KOPT-K1 (cell line): ENCODE measurements around the gene ERVK3-1.

Source experiments
- H3K27ac ChIP-seq: fragments of 200-600 bp; sonication (generic); 2 replicates; pipeline ENCODE4 v1.5.1; 2016; ENCODE audit warnings: antibody characterized with exemption, mild to moderate bottlenecking, low read depth, low read length; ENCODE audit not compliant: poor library complexity, severe bottlenecking
- H3K36me3 ChIP-seq: fragments of 200-600 bp; sonication (generic); 2 replicates; pipeline ENCODE4 v1.5.1; 2017; ENCODE audit warnings: antibody characterized with exemption, mild to moderate bottlenecking, low read length, moderate library complexity; ENCODE audit not compliant: insufficient read depth
- H3K9me3 ChIP-seq: fragments of 200-600 bp; sonication (generic); 2 replicates; pipeline ENCODE4 v1.5.1; 2017; ENCODE audit warnings: antibody characterized with exemption, low read length, mild to moderate bottlenecking; ENCODE audit not compliant: insufficient read depth, poor library complexity, severe bottlenecking

The ERVK3-1 gene

DNA sequence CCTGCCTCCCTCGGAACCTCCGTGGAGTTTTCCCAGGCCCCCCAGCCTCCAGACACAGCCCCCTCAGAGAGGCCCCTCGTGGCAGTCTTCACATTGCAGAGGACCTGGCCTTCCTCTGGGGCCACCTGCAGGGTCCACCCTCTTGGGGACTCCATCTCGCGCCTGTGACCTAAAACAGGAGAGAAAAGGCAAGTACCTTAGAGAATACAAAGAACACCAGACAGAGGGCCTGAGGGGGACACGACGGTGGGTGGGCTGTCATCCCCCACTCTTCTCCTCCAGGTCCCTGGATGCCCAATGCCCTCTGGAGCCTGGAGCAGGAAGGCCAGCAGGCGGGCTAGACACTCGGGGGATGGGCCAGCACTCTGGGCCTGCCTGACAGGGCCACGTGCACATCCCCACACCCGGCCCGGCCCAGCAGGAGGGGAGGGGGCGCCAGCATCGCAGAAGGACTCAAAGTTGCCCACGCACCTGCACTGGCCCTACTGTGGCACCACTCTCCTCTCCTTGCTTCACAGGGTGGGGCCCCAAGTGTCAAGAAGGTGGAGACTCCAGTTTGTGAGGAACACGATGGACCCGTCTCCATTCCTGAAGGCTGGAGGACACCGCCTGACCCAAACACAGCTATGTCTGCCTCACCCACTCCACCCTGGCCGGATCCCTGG, 52.4 kb downstream of the ERVK3-1 start:
- Histone ChIP-seq H3K27ac (no peak overlapping the region), H3K9me3 (no peaks in the 10 kb centered on the region), H3K36me3 (peaks cover 8% of the 10 kb centered on the region; the same call in 1 of the 2 replicates)

DNA sequence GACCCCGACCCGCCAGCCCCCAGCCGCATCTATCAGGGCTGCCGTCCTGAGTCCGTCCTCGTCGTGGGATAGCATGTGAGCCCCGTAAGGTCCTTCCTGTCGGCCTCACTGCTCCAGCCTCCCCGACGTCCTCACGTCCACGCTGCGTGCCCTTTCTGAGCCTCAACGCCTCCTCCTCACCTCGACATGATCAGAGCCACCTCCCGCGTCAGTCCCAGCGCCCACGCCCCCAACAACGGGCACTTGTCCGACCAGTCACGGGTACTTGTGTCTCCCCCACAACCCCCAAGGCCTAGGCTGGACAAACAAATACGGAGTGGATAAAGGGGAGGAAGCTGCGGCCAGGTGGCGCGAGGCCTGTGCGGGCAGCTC, 56.7 kb downstream of the ERVK3-1 start:
- H3K27ac ChIP-seq, result peak overlapping the region; percentile 75
- H3K36me3 ChIP-seq, result no peaks in the 10 kb centered on the region
- H3K9me3 ChIP-seq, result no peaks in the 10 kb centered on the region

DNA sequence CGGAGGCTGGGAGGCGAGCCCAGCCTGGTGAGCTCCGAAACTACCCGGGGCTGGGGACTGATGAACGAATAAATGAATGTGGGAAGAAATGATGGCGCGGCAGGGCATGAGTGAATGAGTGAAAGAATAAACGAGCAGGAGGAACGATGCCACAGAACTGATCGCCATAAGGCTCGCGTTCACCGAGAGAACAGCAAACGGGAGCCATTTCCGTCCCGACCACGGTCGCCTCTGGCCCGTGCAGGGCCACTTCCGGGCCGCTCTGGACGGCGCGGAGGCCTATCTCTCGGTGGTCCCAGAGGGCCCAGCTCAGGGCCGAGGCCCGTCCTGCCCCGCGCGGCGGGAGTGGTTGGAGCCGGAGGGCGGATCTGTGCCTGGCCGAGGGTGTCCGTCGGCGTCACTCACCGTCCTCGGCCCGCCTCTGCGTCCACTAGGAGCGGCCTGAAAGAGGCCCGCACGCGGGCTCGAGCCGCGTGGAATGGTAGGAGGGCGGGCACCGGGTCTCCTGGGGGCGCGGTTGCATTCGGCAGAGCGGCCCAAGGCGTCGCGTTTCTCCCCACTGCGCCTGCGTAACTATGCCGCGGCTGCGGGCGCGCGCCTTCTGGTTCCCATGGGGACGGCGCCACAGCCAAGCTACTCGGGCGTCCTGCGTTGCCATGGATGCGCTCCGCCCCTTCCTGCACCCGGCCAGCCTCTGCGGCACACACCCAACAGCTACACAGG, 57.3 kb downstream of the ERVK3-1 start, which contains the start of gene ZNF497:
TSS of gene ZNF497 (minus strand) at position 480 of the 723 bp plus-strand sequence. CDS start 5,116 bp downstream, outside the sequence.
- H3K9me3 ChIP-seq, result no peaks in the 10 kb centered on the region
- H3K27ac ChIP-seq, result peak within 1 kb of the TSS; percentile 75
- no peaks in the 10 kb centered on the region for H3K36me3 ChIP-seq

DNA sequence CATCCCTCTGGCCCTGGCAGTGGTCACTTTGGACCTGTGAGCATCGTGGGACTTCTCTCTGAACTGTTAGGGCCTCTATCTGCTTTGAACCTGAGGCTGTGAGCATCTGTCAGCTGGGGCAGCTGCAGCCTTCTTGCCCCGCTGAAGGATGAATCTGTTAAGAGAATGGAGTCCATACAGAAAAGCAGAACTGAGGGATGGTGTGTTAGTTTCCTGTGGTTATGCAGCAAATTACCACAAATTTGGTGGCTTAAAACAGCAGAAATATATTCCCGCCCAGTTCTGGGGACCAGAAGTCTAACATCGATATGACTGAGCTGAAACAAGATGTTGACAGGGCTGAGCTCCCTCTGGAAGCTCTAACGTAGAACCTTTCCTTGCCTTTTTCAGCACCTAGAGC, 59.0 kb downstream of the ERVK3-1 start:
- Histone ChIP-seq H3K9me3 (no peaks in the 10 kb centered on the region), H3K36me3 (no peaks in the 10 kb centered on the region), H3K27ac (no peak overlapping the region)
